ENCODE data around the gene MYO1D.
"Not testable (repeated sequence)": the region's sequence is repeated elsewhere in the genome, so short reads cannot be mapped to it uniquely, and the experiment has no call there.

The MYO1D gene

GRCh38 chr17:32529604-32530003 is 347.3 kb downstream of the MYO1D start:
- no peak for DNase-seq (ENCODE audit: low read depth)

- DNase-seq (ENCODE audit: low read depth): no peak
Measured at GRCh38 chr17:32528825-32529224, 348.1 kb downstream of the MYO1D start.

- DNase-seq (ENCODE audit: low read depth): no peak
Measured at GRCh38 chr17:32527146-32527545, 349.8 kb downstream of the MYO1D start.

- DNase-seq (ENCODE audit: low read depth): no peak
Measured at GRCh38 chr17:32525122-32525521, 351.8 kb downstream of the MYO1D start.

GRCh38 chr17:32524553-32524880 is 352.4 kb downstream of the MYO1D start:
- DNase-seq (ENCODE audit: low read depth): not testable (repeated sequence)

GRCh38 chr17:32523827-32524552 is 352.9 kb downstream of the MYO1D start:
- DNase-seq (ENCODE audit: low read depth): no peak

- no peak for DNase-seq (ENCODE audit: low read depth)
Measured at GRCh38 chr17:32523017-32523680, 353.8 kb downstream of the MYO1D start.

- no peak for DNase-seq (ENCODE audit: low read depth)
Measured at GRCh38 chr17:32520737-32521404, 356.1 kb downstream of the MYO1D start.

- DNase-seq (ENCODE audit: low read depth): no peak
Measured at GRCh38 chr17:32520104-32520701, 356.7 kb downstream of the MYO1D start.

GRCh38 chr17:32519228-32520103 is 357.5 kb downstream of the MYO1D start:
- DNase-seq (ENCODE audit: low read depth): no peak

- DNase-seq (ENCODE audit: low read depth): no peak
Measured at GRCh38 chr17:32518646-32519227, 358.2 kb downstream of the MYO1D start.

- DNase-seq (ENCODE audit: low read depth): no peak
Measured at GRCh38 chr17:32517982-32518381, 358.9 kb downstream of the MYO1D start.

- no peak for DNase-seq (ENCODE audit: low read depth)
Measured at GRCh38 chr17:32516940-32517701, 359.8 kb downstream of the MYO1D start.

- DNase-seq (ENCODE audit: low read depth): no peak
Measured at GRCh38 chr17:32516450-32516849, 360.5 kb downstream of the MYO1D start.

- DNase-seq (ENCODE audit: low read depth): no peak
Measured at GRCh38 chr17:32515677-32516383, 361.1 kb downstream of the MYO1D start.

- DNase-seq (ENCODE audit: low read depth): no peak
Measured at GRCh38 chr17:32514606-32515005, 362.3 kb downstream of the MYO1D start.

GRCh38 chr17:32513579-32513978 is 363.3 kb downstream of the MYO1D start:
- DNase-seq (ENCODE audit: low read depth): no peak

- no peak for DNase-seq (ENCODE audit: low read depth)
Measured at GRCh38 chr17:32512328-32512727, 364.6 kb downstream of the MYO1D start.

- no peak for DNase-seq (ENCODE audit: low read depth)
Measured at GRCh38 chr17:32510466-32510865, 366.5 kb downstream of the MYO1D start.

- no peak for DNase-seq (ENCODE audit: low read depth)
Measured at GRCh38 chr17:32508926-32509325, 368.0 kb downstream of the MYO1D start.

Data from stimulated activated CD8-positive, alpha-beta memory T cell treated with anti-CD3 and anti-CD28 coated beads, Interleukin-15, amount 100 ng/mL, for 1 hour (primary cell).